ENCODE measurements around the gene NNT.

GRCh38 chr5:43623048-43623680 is 20.2 kb downstream of the NNT start:
- no peak for TF ChIP-seq POLR2A (IDR thresholded peaks at IDR 0.05)
- no peak for TF ChIP-seq CTCF (IDR thresholded peaks at IDR 0.05)
- TF ChIP-seq EP300 (IDR thresholded peaks at IDR 0.05), result no peak
